T-helper 1 cell treated with Interleukin-12 subunit alpha and Interleukin-12 subunit beta and Interleukin-4 antibody, amounts not matched to agents 30 μg/mL and 1 μg/mL, for 36 hours (primary cell): ENCODE data around the gene PPFIA2.

ENCODE experiments used
- H3K27ac Mint-ChIP-seq: one replicate; pipeline ENCODE4 v1.8.0; 2021; ENCODE audit warnings: mild to moderate bottlenecking, mixed read lengths
- H3K27me3 Mint-ChIP-seq: one replicate; pipeline ENCODE4 v1.8.0; 2021; ENCODE audit warnings: low read depth, mixed read lengths
- H3K36me3 Mint-ChIP-seq: one replicate; pipeline ENCODE4 v1.8.0; 2021; ENCODE audit warnings: low read depth, mixed read lengths
- H3K4me1 Mint-ChIP-seq: one replicate; pipeline ENCODE4 v1.8.0; 2021; ENCODE audit warnings: low read depth, mixed read lengths
- H3K4me3 Mint-ChIP-seq: one replicate; pipeline ENCODE4 v1.8.0; 2021; ENCODE audit warnings: mild to moderate bottlenecking, moderate library complexity, mixed read lengths
- H3K9me3 Mint-ChIP-seq: one replicate; pipeline ENCODE4 v1.8.0; 2021; ENCODE audit warnings: mixed read lengths

The PPFIA2 gene

GRCh38 chr12:81395431-81395830 lies 363.7 kb downstream of the PPFIA2 start:
- no peak overlapping the region for H3K4me3 Mint-ChIP-seq
- no peaks in the 10 kb centered on the region for H3K4me1 Mint-ChIP-seq
- no peaks in the 10 kb centered on the region for H3K27me3 Mint-ChIP-seq
- H3K27ac Mint-ChIP-seq, result no peak overlapping the region
- no peaks in the 10 kb centered on the region for H3K36me3 Mint-ChIP-seq
- H3K9me3 Mint-ChIP-seq, result no peaks in the 10 kb centered on the region

GRCh38 chr12:81389550-81390099 lies 369.5 kb downstream of the PPFIA2 start:
- no peaks in the 10 kb centered on the region for H3K9me3 Mint-ChIP-seq
- no peaks in the 10 kb centered on the region for H3K36me3 Mint-ChIP-seq
- no peaks in the 10 kb centered on the region for H3K4me1 Mint-ChIP-seq
- no peak overlapping the region for H3K4me3 Mint-ChIP-seq
- no peak overlapping the region for H3K27ac Mint-ChIP-seq
- no peaks in the 10 kb centered on the region for H3K27me3 Mint-ChIP-seq

DNA sequence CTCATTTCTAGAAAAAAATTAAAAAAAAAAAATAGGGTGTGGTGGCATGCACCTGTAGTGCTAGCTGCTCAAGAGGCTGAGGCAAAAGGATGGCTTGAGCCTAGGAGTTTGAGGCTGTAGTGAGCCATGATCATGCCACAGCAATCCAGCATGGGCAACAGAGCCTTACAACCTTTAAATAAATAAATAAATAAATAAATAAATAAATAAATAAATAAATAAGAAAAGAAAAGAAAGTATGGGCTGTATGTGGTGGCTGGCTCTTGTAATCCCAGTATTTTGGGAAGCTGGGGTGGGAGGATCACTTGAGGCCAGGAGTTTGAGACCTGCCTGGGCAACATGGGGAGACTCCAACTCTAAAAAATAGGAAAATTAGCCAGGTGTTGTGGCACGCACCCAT lies 373.0 kb downstream of the PPFIA2 start:
- no peak overlapping the region for H3K4me3 Mint-ChIP-seq
- H3K27ac Mint-ChIP-seq, result no peak overlapping the region
- H3K27me3 Mint-ChIP-seq, result no peaks in the 10 kb centered on the region
- no peaks in the 10 kb centered on the region for H3K9me3 Mint-ChIP-seq
- no peaks in the 10 kb centered on the region for H3K36me3 Mint-ChIP-seq
- H3K4me1 Mint-ChIP-seq, result no peaks in the 10 kb centered on the region

DNA sequence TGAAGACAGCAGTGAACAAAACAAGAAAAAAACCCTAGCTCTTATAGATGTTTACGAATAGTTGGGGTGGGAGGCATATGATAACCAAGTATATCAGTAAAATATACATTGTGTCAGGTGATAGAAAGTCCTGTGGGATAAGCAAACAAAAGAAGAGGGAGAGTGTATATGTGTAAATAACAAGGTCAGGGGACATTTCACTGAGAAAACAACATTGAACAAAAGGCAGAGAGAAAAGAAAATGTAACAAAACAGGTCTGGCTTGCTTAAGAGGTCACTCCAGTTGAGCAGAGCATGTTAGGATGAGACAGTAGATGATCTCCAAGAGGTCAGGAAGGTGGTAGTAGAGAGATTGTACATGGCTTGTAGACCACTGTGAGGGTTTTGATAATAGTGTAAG lies 377.2 kb downstream of the PPFIA2 start:
- H3K4me1 Mint-ChIP-seq, result no peaks in the 10 kb centered on the region
- no peaks in the 10 kb centered on the region for H3K9me3 Mint-ChIP-seq
- H3K27ac Mint-ChIP-seq, result no peak overlapping the region
- no peak overlapping the region for H3K4me3 Mint-ChIP-seq
- H3K36me3 Mint-ChIP-seq, result no peaks in the 10 kb centered on the region
- no peaks in the 10 kb centered on the region for H3K27me3 Mint-ChIP-seq

- Mint-ChIP-seq H3K27me3 (no peaks in the 10 kb centered on the region), H3K4me1 (no peaks in the 10 kb centered on the region), H3K36me3 (no peaks in the 10 kb centered on the region), H3K27ac (no peak overlapping the region), H3K4me3 (no peak overlapping the region), H3K9me3 (peaks cover 3% of the 10 kb centered on the region)
Measured at GRCh38 chr12:81378601-81379285, 380.4 kb downstream of the PPFIA2 start.

DNA sequence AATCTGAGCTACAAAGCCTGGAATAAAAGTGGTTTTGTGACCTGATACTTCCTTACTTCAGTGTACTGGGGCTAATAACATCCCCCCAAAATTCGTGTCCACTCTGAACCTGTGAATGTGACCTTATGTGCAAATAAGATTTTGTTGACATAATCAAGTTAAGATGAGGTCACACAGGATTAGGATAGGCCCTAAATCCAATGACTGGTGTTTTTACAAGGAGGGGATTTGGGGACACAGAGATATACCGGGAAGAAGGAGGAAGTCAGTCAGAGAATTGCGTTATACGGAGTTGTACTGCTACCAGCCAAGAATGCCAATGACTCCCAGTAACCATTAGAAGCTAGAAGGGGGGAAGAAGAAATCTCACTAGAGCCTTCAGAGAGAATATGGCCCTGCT lies 381.4 kb downstream of the PPFIA2 start:
- no peak overlapping the region for H3K27ac Mint-ChIP-seq
- no peaks in the 10 kb centered on the region for H3K36me3 Mint-ChIP-seq
- H3K4me3 Mint-ChIP-seq, result no peak overlapping the region
- H3K4me1 Mint-ChIP-seq, result no peaks in the 10 kb centered on the region
- H3K9me3 Mint-ChIP-seq, result peaks cover 3% of the 10 kb centered on the region
- no peaks in the 10 kb centered on the region for H3K27me3 Mint-ChIP-seq

DNA sequence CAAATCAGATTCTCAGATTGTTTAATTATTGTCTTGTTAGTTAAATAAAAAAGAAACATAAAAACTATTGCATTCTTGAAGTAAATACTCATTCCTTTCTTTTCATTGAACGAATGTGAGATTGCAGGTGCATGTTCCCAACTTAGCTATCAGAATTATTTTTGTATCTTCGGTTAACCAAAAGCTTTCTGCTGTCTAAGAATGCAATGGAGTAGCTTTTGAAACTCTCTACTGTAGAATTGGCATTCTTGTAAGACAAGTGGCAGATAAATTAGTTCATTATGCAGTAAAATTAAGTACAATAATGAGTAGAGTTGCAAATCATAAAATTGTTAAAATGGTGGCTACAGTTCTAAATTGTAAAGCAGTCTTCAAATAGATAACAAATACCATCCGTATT lies 383.2 kb downstream of the PPFIA2 start:
- no peaks in the 10 kb centered on the region for H3K27me3 Mint-ChIP-seq
- no peaks in the 10 kb centered on the region for H3K36me3 Mint-ChIP-seq
- H3K4me3 Mint-ChIP-seq, result no peak overlapping the region
- peaks cover 3% of the 10 kb centered on the region for H3K9me3 Mint-ChIP-seq
- H3K27ac Mint-ChIP-seq, result no peak overlapping the region
- H3K4me1 Mint-ChIP-seq, result no peaks in the 10 kb centered on the region

DNA sequence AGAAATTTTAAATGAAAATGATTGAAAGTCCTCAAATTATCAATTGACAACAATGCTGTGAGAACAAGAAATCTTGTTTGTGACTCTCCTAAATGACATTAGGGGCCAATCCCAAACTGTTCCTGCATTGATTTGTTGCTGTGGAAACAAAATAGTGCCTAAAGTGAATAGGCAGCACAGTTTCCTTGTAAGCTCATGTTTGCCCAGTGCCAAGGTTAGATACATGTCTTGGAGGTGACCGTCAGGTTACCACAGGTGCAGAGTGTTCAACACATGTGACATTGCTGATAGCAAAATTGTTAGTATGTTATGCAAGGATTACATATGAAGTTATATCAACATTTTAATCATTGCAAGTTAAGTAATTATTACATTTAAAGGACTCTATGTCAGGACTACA lies 388.7 kb downstream of the PPFIA2 start:
- Mint-ChIP-seq H3K4me3 (no peak overlapping the region), H3K4me1 (no peaks in the 10 kb centered on the region), H3K27ac (no peak overlapping the region), H3K36me3 (no peaks in the 10 kb centered on the region), H3K9me3 (no peaks in the 10 kb centered on the region), H3K27me3 (no peaks in the 10 kb centered on the region)

- Mint-ChIP-seq H3K27ac (no peak overlapping the region), H3K4me1 (no peaks in the 10 kb centered on the region), H3K27me3 (no peaks in the 10 kb centered on the region), H3K9me3 (no peaks in the 10 kb centered on the region), H3K4me3 (no peak overlapping the region), H3K36me3 (no peaks in the 10 kb centered on the region)
Measured at GRCh38 chr12:81369175-81369574, 390.0 kb downstream of the PPFIA2 start.

GRCh38 chr12:81365284-81365683 lies 393.9 kb downstream of the PPFIA2 start:
- no peak overlapping the region for H3K4me3 Mint-ChIP-seq
- H3K9me3 Mint-ChIP-seq, result no peaks in the 10 kb centered on the region
- H3K27ac Mint-ChIP-seq, result no peak overlapping the region

DNA sequence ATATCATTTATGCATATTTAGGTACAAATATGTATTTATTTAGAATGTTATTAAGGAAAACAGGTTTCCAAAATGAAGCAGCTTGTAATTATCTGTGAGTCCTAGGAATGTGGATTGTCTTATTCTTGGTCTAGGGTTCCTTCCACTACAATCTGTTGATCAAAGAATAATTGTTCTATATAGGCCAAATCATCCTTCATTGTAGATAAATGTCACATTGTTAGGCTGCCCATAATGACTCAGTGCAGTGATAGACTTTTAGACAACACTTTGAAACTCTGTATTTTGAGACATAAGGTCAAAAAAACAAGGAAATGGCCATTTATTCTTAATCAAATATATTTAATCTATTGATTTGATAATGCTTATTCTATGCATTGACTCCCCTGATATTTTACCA lies 398.2 kb downstream of the PPFIA2 start:
- Mint-ChIP-seq H3K27ac (no peak overlapping the region), H3K4me3 (no peak overlapping the region), H3K36me3 (no peaks in the 10 kb centered on the region), H3K4me1 (no peaks in the 10 kb centered on the region), H3K9me3 (no peaks in the 10 kb centered on the region), H3K27me3 (no peaks in the 10 kb centered on the region)

More at GRCh38 chr12:81365284-81365683, 393.9 kb downstream of the PPFIA2 start:
- Mint-ChIP-seq H3K36me3 (no peaks in the 10 kb centered on the region), H3K4me1 (no peaks in the 10 kb centered on the region), H3K27me3 (no peaks in the 10 kb centered on the region)

DNA sequence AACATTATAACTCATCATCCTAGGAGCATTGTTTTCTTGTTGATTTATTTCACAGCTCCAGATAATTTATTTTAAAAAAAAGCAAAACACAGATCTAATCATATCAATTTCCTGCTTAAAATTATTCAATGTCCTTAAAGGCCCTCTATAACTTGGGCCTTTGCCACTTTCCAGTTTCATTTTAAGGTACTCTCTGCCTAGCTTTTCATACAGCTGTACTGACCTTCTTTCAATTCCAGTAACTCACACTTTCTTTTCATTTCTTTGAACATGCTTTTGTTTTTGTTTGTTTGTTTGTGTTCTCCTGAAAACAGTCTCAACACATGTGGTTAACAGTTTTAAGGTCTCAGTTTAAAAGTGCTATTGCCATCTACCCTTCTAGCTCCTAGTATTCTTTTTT lies 399.4 kb downstream of the PPFIA2 start:
- Mint-ChIP-seq H3K27ac (no peak overlapping the region), H3K36me3 (no peaks in the 10 kb centered on the region), H3K27me3 (no peaks in the 10 kb centered on the region), H3K9me3 (no peaks in the 10 kb centered on the region), H3K4me3 (no peak overlapping the region), H3K4me1 (no peaks in the 10 kb centered on the region)

GRCh38 chr12:81354327-81354932 lies 404.7 kb downstream of the PPFIA2 start:
- no peaks in the 10 kb centered on the region for H3K27me3 Mint-ChIP-seq
- no peak overlapping the region for H3K27ac Mint-ChIP-seq
- H3K4me1 Mint-ChIP-seq, result no peaks in the 10 kb centered on the region
- no peaks in the 10 kb centered on the region for H3K36me3 Mint-ChIP-seq
- no peaks in the 10 kb centered on the region for H3K9me3 Mint-ChIP-seq
- no peak overlapping the region for H3K4me3 Mint-ChIP-seq

GRCh38 chr12:81350309-81350708 lies 408.8 kb downstream of the PPFIA2 start:
- Mint-ChIP-seq H3K4me3 (no peak overlapping the region), H3K27me3 (no peaks in the 10 kb centered on the region), H3K27ac (no peak overlapping the region), H3K36me3 (no peaks in the 10 kb centered on the region), H3K4me1 (no peaks in the 10 kb centered on the region), H3K9me3 (no peaks in the 10 kb centered on the region)

DNA sequence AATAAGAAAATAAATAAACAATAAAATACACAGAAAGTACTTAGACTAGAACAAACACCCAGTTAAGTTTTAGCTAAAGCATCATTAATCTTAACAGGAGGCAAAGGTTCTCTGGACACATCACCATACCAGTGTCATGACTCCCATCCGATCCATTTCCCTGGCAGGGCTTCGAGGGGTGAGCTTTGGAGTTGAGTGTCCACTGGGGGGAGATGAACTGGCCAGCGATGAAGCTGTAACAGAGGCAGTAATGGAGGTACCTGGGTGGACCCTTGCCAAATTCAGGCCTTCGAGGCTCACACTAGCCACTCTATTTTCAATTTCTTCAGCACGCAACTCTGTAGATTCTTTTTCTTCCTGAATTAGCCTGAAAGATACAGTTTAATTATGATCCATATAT lies 411.7 kb downstream of the PPFIA2 start:
- no peaks in the 10 kb centered on the region for H3K27me3 Mint-ChIP-seq
- no peaks in the 10 kb centered on the region for H3K36me3 Mint-ChIP-seq
- no peaks in the 10 kb centered on the region for H3K4me1 Mint-ChIP-seq
- H3K27ac Mint-ChIP-seq, result no peak overlapping the region
- no peak overlapping the region for H3K4me3 Mint-ChIP-seq
- H3K9me3 Mint-ChIP-seq, result no peaks in the 10 kb centered on the region
